Nephron (organoid): ENCODE results near the gene VPS13D.

Experiments used
- H3K27ac Mint-ChIP-seq, 3 experiments: 2 replicates each; pipeline ENCODE4 v1.8.0; 2020; ENCODE audit warnings: mixed read lengths in 3 of 3, mild to moderate bottlenecking in 2 of 3, moderate library complexity in 1 of 3
- H3K27me3 Mint-ChIP-seq: 2 replicates; pipeline ENCODE4 v1.8.0; 2021; ENCODE audit warnings: low read depth, mild to moderate bottlenecking, moderate library complexity, mixed read lengths
- H3K36me3 Mint-ChIP-seq: 2 replicates; pipeline ENCODE4 v1.8.0; 2020; ENCODE audit warnings: low read depth, mixed read lengths
- H3K4me1 Mint-ChIP-seq: 2 replicates; pipeline ENCODE4 v1.8.0; 2020; ENCODE audit warnings: mixed read lengths
- H3K4me3 Mint-ChIP-seq, 3 experiments: 2 replicates each; pipeline ENCODE4 v1.8.0; 2020; ENCODE audit warnings: mild to moderate bottlenecking in 3 of 3, mixed read lengths in 3 of 3, moderate library complexity in 2 of 3
- H3K9me3 Mint-ChIP-seq: 2 replicates; pipeline ENCODE4 v1.8.0; 2020; ENCODE audit warnings: mixed read lengths
- CTCF ChIP-seq, 3 experiments: fragments of 200-600 bp; sonication (generic); IDR thresholded peaks; one replicate each; pipeline ENCODE4 v1.5.0; 2021; ENCODE audit warnings: antibody characterized with exemption in 3 of 3; ENCODE audit not compliant: unreplicated experiment in 3 of 3

VPS13D gene

GRCh38 chr1:12290828-12291227 lies 61.0 kb downstream of the VPS13D start:
- Mint-ChIP-seq H3K27ac (no peak overlapping the region), H3K4me1 (no peaks in the 10 kb centered on the region), H3K9me3 (no peaks in the 10 kb centered on the region), H3K4me3 (no peak overlapping the region), H3K36me3 (peaks cover 45% of the 10 kb centered on the region), H3K27me3 (no peaks in the 10 kb centered on the region)
- no peak for TF ChIP-seq CTCF (IDR thresholded peaks at IDR 0.05; ENCODE audit: unreplicated experiment in 3 of 3)

DNA sequence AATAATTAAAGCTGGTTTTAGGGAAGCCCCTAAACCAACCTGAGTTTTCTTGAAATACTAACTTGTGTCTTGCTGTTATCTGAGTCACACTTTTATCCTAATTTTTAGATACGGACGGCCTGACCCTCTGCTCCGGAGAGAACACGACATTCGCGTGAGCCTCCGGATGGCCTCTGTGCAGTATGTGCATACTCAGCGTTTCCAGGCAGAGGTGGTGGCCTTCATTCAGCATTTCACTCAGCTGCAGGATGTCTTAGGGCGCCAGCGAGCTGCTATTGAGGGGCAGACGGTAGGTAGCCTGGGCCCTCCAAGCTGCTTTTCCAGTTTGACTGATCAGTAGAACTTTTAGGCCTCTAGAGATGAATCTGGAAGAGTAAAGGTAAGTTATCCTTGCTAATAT lies 63.6 kb downstream of the VPS13D start:
- Mint-ChIP-seq H3K4me1 (no peaks in the 10 kb centered on the region), H3K27me3 (no peaks in the 10 kb centered on the region), H3K4me3 (no peak overlapping the region), H3K27ac (no peak overlapping the region), H3K9me3 (no peaks in the 10 kb centered on the region), H3K36me3 (peaks cover 42% of the 10 kb centered on the region)
- no peak for TF ChIP-seq CTCF (IDR thresholded peaks at IDR 0.05; ENCODE audit: unreplicated experiment in 3 of 3)

GRCh38 chr1:12294076-12294475 lies 64.2 kb downstream of the VPS13D start:
- no peaks in the 10 kb centered on the region for H3K9me3 Mint-ChIP-seq
- no peak overlapping the region for H3K27ac Mint-ChIP-seq
- no peak overlapping the region for H3K4me3 Mint-ChIP-seq
- H3K36me3 Mint-ChIP-seq = peaks cover 49% of the 10 kb centered on the region
- H3K27me3 Mint-ChIP-seq = no peaks in the 10 kb centered on the region
- no peak for TF ChIP-seq CTCF (IDR thresholded peaks at IDR 0.05; ENCODE audit: unreplicated experiment in 3 of 3)
- H3K4me1 Mint-ChIP-seq = no peaks in the 10 kb centered on the region

DNA sequence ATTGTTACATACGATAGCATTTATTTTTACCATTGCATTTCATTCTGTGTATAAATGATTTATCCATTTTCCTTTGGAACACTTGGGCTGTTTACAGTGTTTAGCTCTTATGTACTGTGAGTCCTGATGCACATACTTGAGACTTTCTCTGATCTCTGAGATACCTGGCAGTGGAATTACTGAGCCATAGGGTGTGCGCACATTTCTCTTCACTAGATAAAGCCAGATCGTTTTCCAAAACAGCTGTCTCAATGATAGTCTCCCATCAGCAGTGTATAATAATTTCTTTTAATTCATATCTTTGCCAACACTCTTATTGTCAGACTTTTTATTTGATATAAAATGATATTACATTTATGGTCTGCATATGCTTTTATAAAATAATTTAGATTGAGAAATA lies 66.2 kb downstream of the VPS13D start:
- Mint-ChIP-seq H3K36me3 (peaks cover 55% of the 10 kb centered on the region), H3K4me3 (no peak overlapping the region), H3K9me3 (no peaks in the 10 kb centered on the region), H3K27ac (no peak overlapping the region), H3K4me1 (no peaks in the 10 kb centered on the region), H3K27me3 (no peaks in the 10 kb centered on the region)
- TF ChIP-seq CTCF (IDR thresholded peaks at IDR 0.05; ENCODE audit: unreplicated experiment in 3 of 3) = no peak

- H3K9me3 Mint-ChIP-seq = no peaks in the 10 kb centered on the region
- no peak for TF ChIP-seq CTCF (IDR thresholded peaks at IDR 0.05; ENCODE audit: unreplicated experiment in 3 of 3)
- H3K27me3 Mint-ChIP-seq = no peaks in the 10 kb centered on the region
- no peak overlapping the region for H3K4me3 Mint-ChIP-seq
- no peaks in the 10 kb centered on the region for H3K4me1 Mint-ChIP-seq
- peaks cover 54% of the 10 kb centered on the region for H3K36me3 Mint-ChIP-seq
- no peak overlapping the region for H3K27ac Mint-ChIP-seq
These were observed 66.8 kb downstream of the VPS13D start for GRCh38 chr1:12296623-12297022.

GRCh38 chr1:12300706-12301105 lies 70.9 kb downstream of the VPS13D start:
- H3K4me3 Mint-ChIP-seq = no peak overlapping the region
- peaks cover 75% of the 10 kb centered on the region for H3K36me3 Mint-ChIP-seq
- H3K9me3 Mint-ChIP-seq = peaks cover 2% of the 10 kb centered on the region
- no peaks in the 10 kb centered on the region for H3K27me3 Mint-ChIP-seq
- no peaks in the 10 kb centered on the region for H3K4me1 Mint-ChIP-seq
- H3K27ac Mint-ChIP-seq = no peak overlapping the region
- no peak for TF ChIP-seq CTCF (IDR thresholded peaks at IDR 0.05; ENCODE audit: unreplicated experiment in 3 of 3)
